ENCODE measurements around the gene KIAA1217. TPM values are rescaled to one million over a fixed set of nuclear protein-coding genes. Genes with fewer than 3 reads are reported as not detected.

Gene KIAA1217
- total and polyA plus RNA-seq, 9 of the 15 experiments (the other 6 are each of a cell fraction or from before 2014, with no cell fraction given): 0.04 TPM; not detected in 8

- DNase-seq (ENCODE audit: extremely low read depth in 1 of 4, low spot score in 3 of 4) (no peak), FAIRE-seq (no peak), ATAC-seq (no peak)
- H3K27ac ChIP-seq (ENCODE audit: extremely low read depth, low read depth, low read length): no peak overlapping the region
- peaks cover 0 to 17% of the 10 kb centered on the region in 2 experiments; a peak in 3 of 5 replicates for H3K27me3 ChIP-seq (ENCODE audit: control insufficient read depth in 2 of 2, insufficient read depth in 2 of 2, low read length in 2 of 2)
- WGBS (ENCODE audit: insufficient coverage, low coverage, missing lambda C conversion rate): 2% methylated on average over 5 of the region's 5 CpGs
- TF ChIP-seq U2AF2 (optimal IDR thresholded peaks at IDR 0.05; ENCODE audit: low read depth, low read length) (no peak), STAT6 (CRISPR knock-in tag; IDR thresholded peaks at IDR 0.05) (no peak), TARDBP (IDR thresholded peaks at IDR 0.05) (no peak), KLF10 (CRISPR knock-in tag; IDR thresholded peaks at IDR 0.05) (no peak), SIN3A (IDR thresholded peaks at IDR 0.05; ENCODE audit: borderline replicate concordance in 2 of 2, control insufficient read depth in 1 of 2, low read depth in 2 of 2, low read length in 2 of 2) (no peak)
- no peaks in the 10 kb centered on the region for H3K4me1 ChIP-seq (replicated peaks in 1 of 2; ENCODE audit: control insufficient read depth in 2 of 2, insufficient read depth in 2 of 2, low read length in 2 of 2)
- H4K20me1 ChIP-seq (replicated peaks; ENCODE audit: control insufficient read depth, insufficient read depth, low read length): no peaks in the 10 kb centered on the region
- BruUV-seq (replicated peaks): no TSS peak
- no peak overlapping the region for H3K9ac ChIP-seq (ENCODE audit: insufficient read depth in 1 of 2, low read depth in 2 of 2, low read length in 2 of 2)
- no peaks in the 10 kb centered on the region for H3K79me2 ChIP-seq (ENCODE audit: control insufficient read depth, insufficient read depth, low read length)
- ChIA-PET CTCF (ENCODE audit: low intra/inter-chr PET ratio) (no interaction called here), POLR2A (interaction anchor here (0.6 to 1.7 kb wide), 2 partner anchors 8 to 338 kb away, joined by 3 to 5 read pairs; no protein-coding TSS in a partner anchor)
- H2AFZ ChIP-seq (ENCODE audit: low read depth, low read length): no peak overlapping the region
- H3K4me3 ChIP-seq: no peak overlapping the region
- H3K9me3 ChIP-seq (replicated peaks; ENCODE audit: control insufficient read depth, insufficient read depth, low read depth, low read length): no peaks in the 10 kb centered on the region
- intact Hi-C loops (cut with micrococcal nuclease) (no loop called here), in situ Hi-C loops (cut with MboI) (no loop called here)
- no peak overlapping the region for H3K4me2 ChIP-seq (ENCODE audit: insufficient read depth, low read length)
- H3K36me3 ChIP-seq (ENCODE audit: control insufficient read depth, insufficient read depth, low read length): no peaks in the 10 kb centered on the region
- H3K9me1 ChIP-seq (ENCODE audit: control insufficient read depth, insufficient read depth, low read length): no peaks in the 10 kb centered on the region
Measured at GRCh38 chr10:24488631-24489030, 279.7 kb downstream of the KIAA1217 start.
